HS-5 (cell line): Measurements from ENCODE around the gene FBXL4.

Experiments
- DNase-seq: peaks from one replicate; pipeline ENCODE4 v3.0.0-alpha.2; 2012; ENCODE audit warnings: low read depth

Gene FBXL4

DNA sequence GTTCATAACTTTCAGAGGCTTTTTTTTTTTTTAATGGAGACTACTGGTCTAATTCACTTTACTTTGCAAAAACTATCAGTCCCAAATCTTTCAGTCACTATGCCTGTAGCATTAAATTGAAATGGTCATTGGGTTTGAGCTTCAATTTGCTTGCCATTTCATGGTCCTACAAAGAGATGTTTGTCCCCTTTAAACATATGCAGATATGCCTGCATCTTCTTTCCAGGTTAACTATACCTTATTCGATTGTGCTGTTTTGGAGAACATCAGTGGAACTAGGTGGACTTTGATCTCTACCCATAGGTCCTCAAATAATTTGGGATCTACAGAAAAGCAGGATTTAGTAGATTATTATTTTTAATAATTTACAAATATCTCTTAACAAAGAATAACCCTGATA is 108.8 kb downstream of the FBXL4 start:
- DNase-seq = no peak

DNA sequence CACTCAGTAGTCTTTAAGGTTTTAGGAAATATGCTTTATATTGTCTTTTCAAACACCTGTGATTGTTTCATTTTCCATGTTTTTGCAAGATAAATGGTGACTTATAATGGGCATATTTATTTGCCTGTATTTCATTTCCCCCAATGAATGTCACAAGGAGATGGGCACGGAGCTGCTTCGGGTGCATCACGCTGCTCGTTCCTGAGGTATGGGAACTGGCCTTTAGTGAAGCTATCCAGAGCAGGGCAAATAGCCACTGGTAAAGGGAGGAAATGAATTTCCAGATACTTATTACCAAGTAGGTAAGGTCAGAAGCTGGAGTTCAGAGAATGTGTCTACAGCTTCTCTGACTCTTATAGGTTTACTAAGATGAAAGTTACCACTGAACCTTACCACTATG is 109.7 kb downstream of the FBXL4 start:
- no peak for DNase-seq

DNA sequence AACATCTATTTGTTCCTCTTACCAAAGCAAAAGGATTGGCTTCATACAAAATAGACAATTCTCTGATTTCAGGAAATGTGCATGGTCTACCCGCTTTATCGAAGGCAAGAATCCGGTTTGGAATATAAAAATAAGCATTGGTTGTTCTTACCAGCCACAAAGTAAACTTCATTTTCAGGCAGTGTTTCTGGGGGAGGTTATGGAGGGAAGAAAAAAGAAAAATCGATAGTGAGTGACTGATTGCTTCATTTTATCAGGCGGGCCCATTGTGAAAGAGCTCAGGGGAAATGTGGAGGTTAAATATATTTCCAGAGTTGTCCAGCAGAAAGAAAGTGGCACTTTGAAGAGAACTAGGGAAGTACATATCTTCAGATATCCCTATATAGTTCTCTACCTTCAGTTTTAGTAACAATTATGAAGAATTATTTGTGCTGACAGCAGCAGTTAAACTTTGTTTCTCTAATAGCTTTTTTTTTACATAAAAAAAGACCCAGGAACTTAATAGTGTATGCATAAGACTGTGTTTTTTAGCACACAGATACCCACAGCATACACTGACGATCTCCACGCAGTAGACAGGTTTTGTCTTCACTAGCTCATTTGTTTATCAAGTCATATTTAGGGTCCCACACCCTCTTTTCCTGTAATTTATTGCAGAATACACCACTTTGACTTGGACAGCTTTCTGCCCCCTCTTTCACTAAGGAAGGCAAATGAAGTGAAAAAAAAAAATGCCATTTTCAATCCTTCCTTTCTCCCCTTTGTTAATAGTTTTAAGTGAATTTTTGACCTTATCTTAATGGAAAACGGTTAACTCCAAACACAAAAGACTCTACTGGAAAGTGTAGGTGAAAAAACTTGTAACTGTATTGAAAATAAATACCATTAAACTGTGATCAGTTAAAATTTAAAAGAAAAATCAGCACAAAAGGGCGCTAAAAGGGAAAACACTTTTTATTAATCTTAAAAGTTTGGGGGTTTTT is 110.5 kb downstream of the FBXL4 start:
- no peak for DNase-seq

DNA sequence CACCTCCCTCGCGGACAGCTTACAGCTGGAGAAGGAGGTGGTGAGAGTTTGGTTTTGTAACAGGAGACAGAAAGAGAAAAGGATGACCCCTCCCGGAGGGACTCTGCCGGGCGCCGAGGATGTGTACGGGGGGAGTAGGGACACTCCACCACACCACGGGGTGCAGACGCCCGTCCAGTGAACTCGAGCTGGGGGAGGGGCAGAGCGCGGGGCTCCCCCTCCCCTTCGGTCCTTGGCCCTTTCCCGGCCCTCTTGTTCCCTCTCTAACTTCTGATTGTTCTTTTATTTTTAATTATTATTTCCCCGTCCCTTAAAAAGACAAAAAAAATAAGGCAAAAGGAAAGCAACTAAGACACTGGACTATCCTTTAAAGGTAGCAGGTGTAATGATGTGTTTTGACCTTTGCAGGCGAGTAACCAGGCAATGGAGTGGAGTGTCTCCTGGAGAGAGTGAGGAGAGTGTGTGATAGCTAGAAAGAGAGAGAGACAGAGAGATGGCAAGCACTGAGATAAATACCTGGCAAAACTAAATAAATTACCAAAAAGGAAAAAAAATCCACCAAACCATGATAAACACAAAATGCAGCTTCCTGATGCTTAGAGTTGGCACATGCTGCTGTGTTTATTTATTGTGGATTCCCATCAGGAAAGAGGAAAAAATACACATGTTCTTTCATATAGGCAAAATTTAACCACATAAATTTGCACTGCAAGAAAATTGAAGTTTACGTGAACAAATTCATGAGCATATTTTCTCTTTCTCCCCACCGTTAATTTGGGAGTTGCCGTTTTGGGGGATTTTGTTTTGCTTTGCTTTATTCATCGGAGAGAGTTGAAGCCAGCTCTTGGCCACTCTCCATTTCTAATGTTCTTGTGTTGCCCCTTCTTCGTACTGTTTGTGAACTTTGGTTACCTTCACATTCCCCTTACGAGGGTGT is 111.5 kb downstream of the FBXL4 start:
- DNase-seq = no peak

DNA sequence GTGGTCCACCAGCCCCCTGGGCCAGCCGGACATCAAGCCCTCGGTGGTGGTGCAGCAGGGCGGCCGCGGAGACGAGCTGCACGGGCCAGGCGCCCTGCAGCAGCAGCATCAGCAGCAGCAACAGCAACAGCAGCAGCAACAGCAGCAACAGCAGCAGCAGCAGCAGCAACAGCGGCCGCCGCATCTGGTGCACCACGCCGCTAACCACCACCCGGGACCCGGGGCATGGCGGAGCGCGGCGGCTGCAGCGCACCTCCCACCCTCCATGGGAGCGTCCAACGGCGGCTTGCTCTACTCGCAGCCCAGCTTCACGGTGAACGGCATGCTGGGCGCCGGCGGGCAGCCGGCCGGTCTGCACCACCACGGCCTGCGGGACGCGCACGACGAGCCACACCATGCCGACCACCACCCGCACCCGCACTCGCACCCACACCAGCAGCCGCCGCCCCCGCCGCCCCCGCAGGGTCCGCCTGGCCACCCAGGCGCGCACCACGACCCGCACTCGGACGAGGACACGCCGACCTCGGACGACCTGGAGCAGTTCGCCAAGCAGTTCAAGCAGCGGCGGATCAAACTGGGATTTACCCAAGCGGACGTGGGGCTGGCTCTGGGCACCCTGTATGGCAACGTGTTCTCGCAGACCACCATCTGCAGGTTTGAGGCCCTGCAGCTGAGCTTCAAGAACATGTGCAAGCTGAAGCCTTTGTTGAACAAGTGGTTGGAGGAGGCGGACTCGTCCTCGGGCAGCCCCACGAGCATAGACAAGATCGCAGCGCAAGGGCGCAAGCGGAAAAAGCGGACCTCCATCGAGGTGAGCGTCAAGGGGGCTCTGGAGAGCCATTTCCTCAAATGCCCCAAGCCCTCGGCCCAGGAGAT is 112.4 kb downstream of the FBXL4 start:
- DNase-seq = no peak

DNA sequence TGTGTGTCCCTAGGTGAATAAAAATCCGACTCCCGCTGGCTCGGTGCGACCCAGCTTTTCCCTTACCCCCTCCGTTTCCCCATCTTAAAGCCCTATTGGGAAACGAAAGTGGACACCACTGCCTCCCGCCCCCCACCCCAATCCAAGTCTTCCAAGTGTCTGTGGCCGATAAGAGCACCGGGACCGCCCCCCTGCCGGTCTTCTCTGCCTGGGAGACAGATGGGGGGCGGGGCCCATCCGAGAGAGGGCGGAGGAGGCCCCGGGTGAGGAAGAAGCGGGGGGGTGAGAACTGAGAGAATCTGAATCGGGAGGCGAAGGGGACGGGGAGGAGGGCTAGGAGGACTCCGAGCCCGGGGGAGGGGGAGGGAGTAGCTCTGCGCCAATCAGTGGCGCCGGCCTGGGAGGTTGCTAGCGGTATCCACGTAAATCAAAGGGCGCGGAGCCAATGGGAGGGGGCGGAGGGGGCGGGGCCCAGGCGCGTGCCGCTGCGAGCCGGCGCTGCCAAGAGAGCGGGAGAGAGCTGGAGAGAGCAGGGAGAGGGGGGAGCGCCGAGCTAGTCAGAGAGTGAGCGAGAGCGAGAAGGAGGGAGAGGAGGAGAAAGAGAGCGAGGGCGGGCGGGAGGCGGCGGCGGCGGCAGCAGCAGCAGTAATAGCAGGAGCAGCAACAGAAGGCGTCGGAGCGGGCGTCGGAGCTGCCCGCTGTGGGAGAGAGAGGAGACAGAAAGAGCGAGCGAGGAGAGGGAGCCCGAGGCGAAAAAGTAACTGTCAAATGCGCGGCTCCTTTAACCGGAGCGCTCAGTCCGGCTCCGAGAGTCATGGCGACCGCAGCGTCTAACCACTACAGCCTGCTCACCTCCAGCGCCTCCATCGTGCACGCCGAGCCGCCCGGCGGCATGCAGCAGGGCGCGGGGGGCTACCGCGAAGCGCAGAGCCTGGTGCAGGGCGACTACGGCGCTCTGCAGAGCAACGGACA is 113.4 kb downstream of the FBXL4 start, which contains the start of gene POU3F2:
TSS of gene POU3F2 (plus strand) at position 515 of the 972 bp plus-strand sequence. CDS start at position 815, 300 bp downstream.
- DNase-seq = peak; percentile 82

DNA sequence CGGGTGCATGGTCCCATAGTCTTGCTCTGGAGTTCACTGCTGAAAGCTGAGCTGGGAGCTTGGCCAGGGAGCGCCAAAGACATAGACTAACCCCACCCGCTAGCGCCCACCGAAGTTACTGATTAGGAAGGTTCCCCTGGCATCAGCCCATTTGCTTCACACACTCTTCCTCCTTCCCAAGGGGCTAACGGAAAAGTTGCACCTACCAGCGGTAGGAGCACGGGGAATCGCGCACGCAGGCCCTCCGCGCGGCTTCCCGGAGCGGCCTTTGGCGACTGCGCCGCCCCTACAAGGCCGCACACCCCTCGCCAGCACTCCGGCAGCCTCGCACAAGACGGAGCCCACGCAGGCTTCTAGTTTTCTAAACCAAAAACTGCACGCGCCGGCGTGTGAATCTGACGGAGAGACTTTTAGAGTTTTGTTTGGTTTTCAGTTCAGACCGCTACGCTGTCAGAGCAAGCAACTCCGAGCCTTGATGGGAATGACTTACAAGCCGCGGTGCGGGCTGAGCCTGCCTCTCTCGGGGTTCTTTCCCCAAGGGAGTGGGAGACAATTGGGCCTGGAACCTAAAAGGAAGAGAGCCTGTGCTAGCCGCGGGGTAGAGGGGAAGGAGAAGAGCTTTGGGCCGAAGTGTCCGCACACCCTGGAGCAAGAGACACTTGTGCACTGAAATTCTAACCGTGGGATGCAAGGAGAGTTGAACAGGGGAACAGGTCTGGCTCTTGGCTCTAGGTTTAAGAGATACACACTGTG is 114.3 kb downstream of the FBXL4 start:
- DNase-seq = no peak

DNA sequence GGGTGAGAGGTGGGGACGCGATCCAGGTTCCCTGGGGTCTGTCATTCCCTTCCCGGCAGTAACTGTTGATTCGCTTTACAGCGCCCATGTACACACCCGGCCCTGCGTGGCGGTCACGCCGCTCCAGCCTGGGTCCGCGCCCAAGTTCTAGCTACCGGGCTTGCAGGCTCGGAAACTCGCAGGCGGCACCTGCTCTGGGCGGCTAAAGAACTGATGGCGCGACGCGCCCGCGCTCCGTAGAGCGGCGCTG is 114.8 kb downstream of the FBXL4 start:
- DNase-seq = no peak

DNA sequence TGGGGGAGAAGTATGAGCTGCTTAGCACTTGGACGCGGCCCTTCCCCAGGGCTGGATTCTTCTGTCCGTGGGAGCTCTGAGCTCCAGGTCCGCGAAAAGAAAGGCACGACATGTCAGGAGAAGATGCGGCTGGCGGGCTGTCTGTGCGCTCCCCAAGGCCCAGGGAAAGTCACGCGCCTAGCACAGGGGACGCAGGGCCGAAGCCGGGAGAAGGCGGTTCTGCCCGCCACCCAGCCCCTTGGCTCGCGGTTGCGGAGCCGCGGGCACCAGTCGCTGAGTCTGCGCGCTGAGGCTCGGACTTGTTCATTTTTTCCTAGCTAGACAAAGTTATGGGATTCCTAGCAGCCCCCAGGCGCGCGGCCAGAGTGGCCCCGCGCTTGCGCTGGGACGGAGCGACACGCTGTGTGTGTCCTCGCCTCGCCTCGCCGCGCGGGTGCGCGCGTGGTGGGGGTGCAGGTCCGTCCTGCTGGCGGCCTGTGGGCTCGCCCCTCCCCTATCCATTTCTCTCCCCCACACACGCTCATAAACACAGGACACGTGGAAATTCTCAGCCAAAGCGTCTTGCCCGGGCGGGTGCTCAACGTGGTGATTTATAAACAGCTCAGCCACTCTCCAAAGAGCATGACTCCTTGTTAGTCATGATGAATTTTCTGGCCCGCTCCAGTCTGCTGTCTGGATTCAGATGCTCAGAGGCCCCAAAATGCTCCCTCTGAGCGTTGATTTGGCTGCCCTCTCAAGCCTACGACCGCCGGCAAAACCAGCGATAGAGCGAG is 115.3 kb downstream of the FBXL4 start:
- no peak for DNase-seq

DNA sequence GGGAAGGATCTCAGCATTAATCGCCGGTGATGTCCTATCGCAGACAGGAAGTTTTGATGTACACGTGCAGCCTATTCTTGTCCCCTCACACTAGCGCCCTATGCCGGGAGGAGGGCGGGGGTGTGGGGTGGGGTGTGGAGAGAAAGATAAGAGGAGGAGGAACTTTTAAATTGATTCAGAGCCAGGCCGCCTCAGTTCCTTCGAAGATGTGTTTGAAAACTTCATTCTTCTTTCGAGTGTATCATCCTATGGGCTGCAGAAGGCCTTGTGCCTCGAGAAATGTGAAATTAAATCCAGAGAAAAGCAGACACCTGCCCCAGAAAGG is 115.8 kb downstream of the FBXL4 start:
- no peak for DNase-seq

DNA sequence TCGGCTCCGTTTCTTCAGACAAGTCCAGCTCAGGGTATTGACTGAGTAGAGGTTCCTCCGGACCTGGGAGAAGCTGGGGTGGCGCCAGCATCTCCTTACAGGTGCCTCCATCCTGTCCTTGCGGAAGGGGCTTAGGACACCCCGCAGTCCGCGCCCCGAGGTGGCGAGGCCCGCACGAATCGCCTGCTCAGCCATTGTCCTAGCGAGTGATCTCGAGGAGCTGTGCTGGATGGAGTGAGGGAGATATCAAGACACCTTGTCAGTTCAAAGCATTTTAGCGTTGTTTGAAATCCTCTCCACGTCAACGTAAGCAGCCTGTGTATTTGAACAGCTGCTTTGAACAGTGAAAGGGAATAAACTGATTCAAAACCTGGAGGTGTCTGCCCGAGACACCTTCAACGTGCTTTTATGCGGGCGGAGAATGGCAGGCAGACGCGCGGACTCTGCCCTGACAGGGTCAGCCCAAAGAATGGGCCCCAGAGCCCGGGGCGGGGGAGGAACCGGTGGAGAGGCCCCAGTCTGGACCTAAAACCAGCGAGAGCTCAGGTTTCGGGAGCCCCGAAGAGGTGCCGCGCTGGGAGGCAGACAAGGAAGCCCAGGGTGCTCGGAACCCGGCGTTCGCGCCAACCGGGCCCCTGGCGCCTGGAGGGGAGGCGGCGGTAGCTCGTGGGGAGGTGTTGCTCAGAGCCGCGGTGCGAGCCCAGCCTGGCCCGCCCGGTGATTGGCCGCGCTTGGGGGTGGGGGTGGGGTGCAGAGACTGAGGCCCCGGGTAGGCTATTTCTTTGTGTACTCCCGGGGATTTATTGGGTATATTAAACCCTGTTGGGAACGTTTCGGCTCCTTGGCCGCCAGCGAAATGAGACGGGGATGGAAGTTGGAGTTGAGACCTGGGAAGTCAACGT is 116.4 kb downstream of the FBXL4 start:
- DNase-seq = no peak

DNA sequence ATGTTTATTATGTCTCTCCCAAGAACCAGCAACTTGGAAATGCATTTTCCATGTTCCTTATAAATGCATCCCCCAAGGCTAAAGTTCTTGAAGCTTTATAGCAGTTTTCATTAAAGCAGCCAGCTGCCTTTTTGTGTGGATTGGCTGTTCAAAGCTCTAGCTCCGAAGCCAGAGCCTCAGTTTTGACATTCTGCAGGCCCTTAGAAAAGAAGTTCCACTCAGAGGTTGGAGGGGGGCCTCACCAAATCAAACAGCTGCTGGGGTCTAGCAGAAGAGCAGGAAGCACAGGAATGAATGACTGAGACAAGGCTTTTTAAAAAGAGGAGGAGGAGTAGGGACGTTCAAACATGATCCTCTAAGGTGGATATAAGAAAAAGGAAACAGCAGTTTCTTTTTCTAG is 117.6 kb downstream of the FBXL4 start:
- no peak for DNase-seq

DNA sequence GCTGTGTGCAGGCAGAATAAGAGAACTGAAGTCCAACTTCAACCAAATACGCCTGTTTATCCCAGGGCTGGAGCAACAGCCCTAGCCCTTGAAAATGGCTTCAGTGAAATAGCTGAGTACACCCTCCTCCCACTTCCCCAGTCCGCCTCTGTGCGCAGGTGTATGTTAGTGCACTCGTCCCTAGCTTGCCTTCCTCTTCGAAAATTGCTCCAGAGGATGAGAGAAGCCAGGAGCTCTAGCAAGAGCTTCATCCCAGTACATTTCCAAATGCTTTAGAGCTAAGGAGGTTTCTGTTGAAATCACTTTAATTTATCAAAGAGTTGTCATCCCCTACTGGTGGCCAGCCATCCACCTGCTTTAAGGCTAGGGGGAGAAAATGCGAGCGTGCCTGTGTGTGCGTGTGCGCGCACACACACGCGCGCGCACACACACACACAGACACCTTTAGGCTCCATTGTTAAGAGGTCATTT is 118.8 kb downstream of the FBXL4 start:
- no peak for DNase-seq

DNA sequence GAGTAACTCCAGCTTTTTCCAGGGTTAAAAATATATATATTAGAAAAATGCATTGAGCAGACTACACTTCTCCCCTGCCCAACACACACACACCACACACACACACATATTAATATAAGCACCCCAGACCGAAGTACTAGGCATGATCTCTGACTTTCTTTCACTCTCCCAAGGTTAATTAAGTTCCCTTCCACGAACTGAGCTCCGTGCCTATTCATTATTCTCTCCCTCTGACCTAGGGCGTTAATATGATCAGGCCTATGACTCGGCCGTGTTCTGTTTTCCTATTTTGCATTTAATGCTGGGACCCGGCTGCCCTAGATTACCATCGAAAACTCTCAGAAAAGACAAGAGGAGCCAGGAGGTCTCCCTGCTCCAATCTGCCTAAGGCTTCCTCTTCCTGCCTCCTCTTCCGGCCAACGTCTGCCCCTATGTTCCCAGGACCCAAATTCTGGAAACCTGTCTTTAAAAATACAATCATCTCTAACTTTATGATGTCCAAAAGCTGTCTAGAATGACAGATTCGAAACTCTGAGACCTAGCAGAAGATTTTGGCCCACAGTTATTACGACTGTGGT is 119.4 kb downstream of the FBXL4 start:
- DNase-seq = no peak

DNA sequence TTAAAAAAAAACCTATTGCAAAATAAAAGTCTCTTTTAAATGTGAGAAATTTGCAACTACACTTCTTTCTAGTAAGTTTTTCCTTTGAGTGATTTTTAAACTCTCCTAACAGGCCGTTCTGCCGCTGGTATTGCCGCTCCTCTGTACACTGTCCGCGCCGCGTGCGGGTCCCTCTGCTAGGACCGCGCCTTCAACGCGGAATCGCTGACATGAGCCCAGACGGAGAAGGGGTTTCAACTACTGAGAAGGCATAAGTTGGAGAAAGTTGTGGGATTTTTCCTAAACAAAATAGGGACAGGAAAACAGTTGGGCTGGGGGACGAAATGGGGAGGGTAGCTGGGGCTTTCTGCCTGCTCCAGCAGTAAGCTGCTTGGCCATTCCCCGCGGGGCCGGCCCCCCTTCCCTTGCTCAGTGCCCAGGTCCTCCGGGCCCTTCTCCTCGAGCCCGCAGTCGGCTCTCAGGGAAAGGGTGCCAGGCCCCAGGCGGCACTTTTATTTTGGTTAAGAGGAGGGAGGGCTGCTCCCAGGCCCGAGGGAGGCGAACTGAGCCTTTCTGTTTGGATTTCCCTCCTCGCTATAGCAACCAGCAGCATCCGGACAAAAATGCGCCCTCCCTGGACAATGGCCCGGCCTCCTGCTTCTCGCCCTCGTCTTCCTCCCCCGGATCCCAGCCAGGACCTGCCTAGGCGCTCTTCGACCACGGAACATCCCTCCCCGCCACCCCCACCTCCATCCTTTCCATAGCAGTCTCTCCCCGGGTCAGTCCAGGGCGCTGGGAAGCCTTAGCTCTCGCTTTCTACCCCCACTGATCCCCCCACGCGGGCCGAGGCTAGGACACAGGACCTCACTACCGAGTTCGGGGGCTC is 120.2 kb downstream of the FBXL4 start:
- DNase-seq = no peak

DNA sequence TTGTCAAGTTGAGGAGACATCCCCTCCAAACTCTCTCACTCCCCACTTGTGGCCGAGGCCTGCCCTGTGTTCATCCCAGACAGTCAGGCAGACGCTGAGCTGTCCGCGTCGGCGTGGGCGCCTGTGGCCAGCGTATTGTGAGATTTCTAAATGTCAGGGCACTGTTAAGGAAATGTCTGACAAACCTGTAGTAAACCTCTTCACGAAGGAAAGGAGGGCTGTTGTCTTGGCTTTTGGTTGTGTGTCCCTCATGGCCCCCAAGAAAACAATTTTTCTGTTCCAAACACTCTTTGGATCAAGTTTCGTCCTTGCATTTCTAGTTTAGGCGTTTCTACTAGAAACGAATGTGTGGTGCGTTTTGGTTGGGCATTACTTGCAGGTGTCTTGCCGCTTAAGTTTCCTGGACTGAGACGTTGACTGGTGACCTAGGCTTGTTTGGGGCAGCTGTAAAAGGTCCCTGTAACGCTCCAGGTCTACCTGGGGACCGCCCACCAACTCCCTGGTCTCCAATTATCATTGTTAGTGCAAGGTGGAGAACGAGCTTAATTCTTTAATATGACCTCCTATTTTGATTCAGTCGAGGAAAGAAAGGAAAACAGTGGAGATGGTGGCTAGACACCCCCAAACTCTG is 122.0 kb downstream of the FBXL4 start:
- DNase-seq = no peak
